Type B pancreatic cell (in vitro differentiated cells): ENCODE results near the gene STARD13. TPM values are rescaled to one million over a fixed set of nuclear protein-coding genes. Genes with fewer than 3 reads are reported as not detected.
"Not testable (repeated sequence)": the region's sequence is repeated elsewhere in the genome, so short reads cannot be mapped to it uniquely, and the experiment has no call there.

ENCODE experiments used
- DNase-seq: peaks from one replicate; pipeline ENCODE4 v3.0.0; 2021; ENCODE audit warnings: mixed read lengths; ENCODE audit not compliant: unreplicated experiment; ENCODE audit errors: extremely low spot score
- H3K27ac Mint-ChIP-seq: 2 replicates; pipeline ENCODE4 v1.8.0; 2021; ENCODE audit warnings: mild to moderate bottlenecking, mixed read lengths
- H3K27me3 Mint-ChIP-seq: 2 replicates; pipeline ENCODE4 v1.8.0; 2021; ENCODE audit warnings: mixed read lengths
- H3K36me3 Mint-ChIP-seq: 2 replicates; pipeline ENCODE4 v1.8.0; 2021; ENCODE audit warnings: mixed read lengths
- H3K4me1 Mint-ChIP-seq: one replicate; pipeline ENCODE4 v1.8.0; 2021; ENCODE audit warnings: mixed read lengths; ENCODE audit not compliant: unreplicated experiment
- H3K4me3 Mint-ChIP-seq: 2 replicates; pipeline ENCODE4 v1.8.0; 2021; ENCODE audit warnings: mild to moderate bottlenecking, mixed read lengths
- H3K9me3 Mint-ChIP-seq: 2 replicates; pipeline ENCODE4 v1.8.0; 2021; ENCODE audit warnings: mixed read lengths
- total RNA-seq: library from RNA; stranded (reverse); gene quantifications from 2 replicates; pipeline ENCODE4 v1.2.1, GENCODE V29; 2021; ENCODE audit warnings: low replicate concordance
- TF ChIP-seq, protein P1 (sequence below): fragments of 200-600 bp; sonication (generic); conservative IDR thresholded peaks from 2 replicates; pipeline ENCODE4 v1.5.0; 2021; ENCODE audit warnings: antibody characterized with exemption, mild to moderate bottlenecking

Gene STARD13
- total RNA-seq, 1 donor from 2014 or later, result 12.1 TPM

DNA sequence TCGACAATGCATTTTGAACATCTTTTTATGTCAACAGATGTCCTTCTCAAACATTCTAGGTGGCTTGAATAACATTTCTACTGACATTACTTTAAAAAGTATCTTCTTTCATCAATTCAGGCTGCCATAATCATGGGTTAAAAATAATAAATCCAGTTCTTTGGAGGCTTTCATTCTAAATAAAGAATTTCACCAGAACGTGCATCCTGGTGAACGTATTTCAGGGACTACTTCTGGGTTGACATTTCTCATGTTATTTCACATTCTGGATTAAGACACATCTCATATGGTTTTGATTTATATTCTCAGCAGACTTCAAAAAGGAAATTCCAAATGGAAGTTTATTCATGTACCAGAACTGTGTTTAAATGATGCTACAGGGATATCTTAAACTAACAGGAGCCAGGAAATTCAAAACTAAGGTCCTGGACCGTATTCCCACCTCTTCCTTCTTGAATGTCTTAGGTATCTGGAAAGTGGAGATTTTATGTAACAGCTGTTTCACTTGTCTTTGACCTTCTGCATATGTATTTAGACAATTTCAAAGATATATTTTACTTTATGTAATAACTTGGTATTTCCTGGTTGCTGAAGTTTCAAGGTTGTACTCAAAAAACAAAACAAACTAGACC lies 107.2 kb downstream of the STARD13 start:
- no peak for DNase-seq
- TF ChIP-seq, protein P1, sequence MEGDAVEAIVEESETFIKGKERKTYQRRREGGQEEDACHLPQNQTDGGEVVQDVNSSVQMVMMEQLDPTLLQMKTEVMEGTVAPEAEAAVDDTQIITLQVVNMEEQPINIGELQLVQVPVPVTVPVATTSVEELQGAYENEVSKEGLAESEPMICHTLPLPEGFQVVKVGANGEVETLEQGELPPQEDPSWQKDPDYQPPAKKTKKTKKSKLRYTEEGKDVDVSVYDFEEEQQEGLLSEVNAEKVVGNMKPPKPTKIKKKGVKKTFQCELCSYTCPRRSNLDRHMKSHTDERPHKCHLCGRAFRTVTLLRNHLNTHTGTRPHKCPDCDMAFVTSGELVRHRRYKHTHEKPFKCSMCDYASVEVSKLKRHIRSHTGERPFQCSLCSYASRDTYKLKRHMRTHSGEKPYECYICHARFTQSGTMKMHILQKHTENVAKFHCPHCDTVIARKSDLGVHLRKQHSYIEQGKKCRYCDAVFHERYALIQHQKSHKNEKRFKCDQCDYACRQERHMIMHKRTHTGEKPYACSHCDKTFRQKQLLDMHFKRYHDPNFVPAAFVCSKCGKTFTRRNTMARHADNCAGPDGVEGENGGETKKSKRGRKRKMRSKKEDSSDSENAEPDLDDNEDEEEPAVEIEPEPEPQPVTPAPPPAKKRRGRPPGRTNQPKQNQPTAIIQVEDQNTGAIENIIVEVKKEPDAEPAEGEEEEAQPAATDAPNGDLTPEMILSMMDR, result no peak
- Mint-ChIP-seq H3K36me3 (peaks cover 8% of the 10 kb centered on the region), H3K4me3 (no peak overlapping the region), H3K4me1 (peaks cover 24% of the 10 kb centered on the region), H3K9me3 (peaks cover 5% of the 10 kb centered on the region), H3K27me3 (no peaks in the 10 kb centered on the region), H3K27ac (no peak overlapping the region)

- not testable (repeated sequence) for H3K27ac Mint-ChIP-seq, DNase-seq, H3K27me3 Mint-ChIP-seq, H3K9me3 Mint-ChIP-seq, H3K4me3 Mint-ChIP-seq, H3K36me3 Mint-ChIP-seq
- H3K4me1 Mint-ChIP-seq, result peaks cover 19% of the 10 kb centered on the region
These were observed 108.0 kb downstream of the STARD13 start for GRCh38 chr13:33177340-33178208.

GRCh38 chr13:33176526-33176925 lies 109.0 kb downstream of the STARD13 start:
- H3K4me1 Mint-ChIP-seq, result peaks cover 19% of the 10 kb centered on the region
- H3K4me3 Mint-ChIP-seq, result no peak overlapping the region
- no peaks in the 10 kb centered on the region for H3K9me3 Mint-ChIP-seq
- H3K27ac Mint-ChIP-seq, result no peak overlapping the region
- H3K36me3 Mint-ChIP-seq, result peaks cover 4% of the 10 kb centered on the region
- DNase-seq, result no peak
- no peaks in the 10 kb centered on the region for H3K27me3 Mint-ChIP-seq
- TF ChIP-seq, protein P1, result no peak

DNA sequence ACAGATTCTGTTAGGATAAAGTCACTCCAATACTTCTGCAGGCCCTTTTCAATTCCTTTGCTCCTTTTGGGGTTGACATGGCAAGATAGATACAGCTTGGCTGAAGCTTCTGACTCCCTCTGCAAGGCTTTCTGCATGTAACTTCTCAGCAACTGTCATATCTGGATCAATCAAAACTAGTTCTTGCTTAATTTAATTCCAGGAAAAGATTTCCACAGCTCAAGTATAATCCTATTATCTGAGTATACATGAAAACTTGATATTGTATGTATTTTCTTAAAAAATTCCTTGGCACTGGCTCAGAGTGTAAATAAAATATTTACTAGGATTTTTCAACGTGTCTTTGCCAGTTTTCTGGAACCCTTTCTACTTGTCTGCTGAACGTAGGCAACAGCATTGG lies 109.6 kb downstream of the STARD13 start:
- H3K27ac Mint-ChIP-seq, result no peak overlapping the region
- peaks cover 4% of the 10 kb centered on the region for H3K36me3 Mint-ChIP-seq
- H3K4me3 Mint-ChIP-seq, result no peak overlapping the region
- no peaks in the 10 kb centered on the region for H3K9me3 Mint-ChIP-seq
- TF ChIP-seq, protein P1, result no peak
- DNase-seq, result no peak
- H3K27me3 Mint-ChIP-seq, result no peaks in the 10 kb centered on the region
- H3K4me1 Mint-ChIP-seq, result peaks cover 18% of the 10 kb centered on the region

DNA sequence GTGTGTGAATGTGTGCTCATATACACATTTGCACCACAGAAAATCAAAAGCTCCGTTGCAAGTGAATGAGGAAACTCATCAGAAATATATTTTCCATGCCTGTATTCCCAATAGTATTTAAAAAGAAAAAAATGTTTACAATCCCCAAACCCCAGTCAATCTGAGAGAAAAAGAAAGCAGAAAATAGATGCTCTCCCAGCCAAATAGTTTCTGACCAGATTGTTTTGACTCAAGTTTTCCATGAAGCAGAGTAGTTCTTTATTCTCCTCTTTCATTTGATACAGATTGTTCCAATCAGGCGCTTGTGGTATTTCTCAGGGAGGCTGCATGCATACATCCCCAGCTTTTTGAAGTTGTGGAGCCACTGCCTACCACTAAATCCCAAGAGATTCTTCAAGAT lies 110.6 kb downstream of the STARD13 start:
- Mint-ChIP-seq H3K4me1 (peaks cover 7% of the 10 kb centered on the region), H3K36me3 (peaks cover 4% of the 10 kb centered on the region), H3K9me3 (no peaks in the 10 kb centered on the region), H3K27ac (no peak overlapping the region), H3K4me3 (no peak overlapping the region), H3K27me3 (no peaks in the 10 kb centered on the region)
- TF ChIP-seq, protein P1, result no peak
- DNase-seq, result no peak

- Mint-ChIP-seq H3K4me3 (no peak overlapping the region), H3K27ac (no peak overlapping the region), H3K36me3 (peaks cover 4% of the 10 kb centered on the region), H3K4me1 (peaks cover 5% of the 10 kb centered on the region), H3K9me3 (no peaks in the 10 kb centered on the region), H3K27me3 (no peaks in the 10 kb centered on the region)
- TF ChIP-seq, protein P1, result no peak
- DNase-seq, result no peak
These were observed 111.1 kb downstream of the STARD13 start for GRCh38 chr13:33174491-33174890.
